ENCODE measurements around the gene PLEKHA6. TPM values are rescaled to one million over a fixed set of nuclear protein-coding genes. Genes with fewer than 3 reads are reported as not detected.

The PLEKHA6 gene
- total and polyA plus RNA-seq, 2 of the 4 experiments (the other 2 are of a cell fraction) = 8.2 to 19.9 TPM

DNA sequence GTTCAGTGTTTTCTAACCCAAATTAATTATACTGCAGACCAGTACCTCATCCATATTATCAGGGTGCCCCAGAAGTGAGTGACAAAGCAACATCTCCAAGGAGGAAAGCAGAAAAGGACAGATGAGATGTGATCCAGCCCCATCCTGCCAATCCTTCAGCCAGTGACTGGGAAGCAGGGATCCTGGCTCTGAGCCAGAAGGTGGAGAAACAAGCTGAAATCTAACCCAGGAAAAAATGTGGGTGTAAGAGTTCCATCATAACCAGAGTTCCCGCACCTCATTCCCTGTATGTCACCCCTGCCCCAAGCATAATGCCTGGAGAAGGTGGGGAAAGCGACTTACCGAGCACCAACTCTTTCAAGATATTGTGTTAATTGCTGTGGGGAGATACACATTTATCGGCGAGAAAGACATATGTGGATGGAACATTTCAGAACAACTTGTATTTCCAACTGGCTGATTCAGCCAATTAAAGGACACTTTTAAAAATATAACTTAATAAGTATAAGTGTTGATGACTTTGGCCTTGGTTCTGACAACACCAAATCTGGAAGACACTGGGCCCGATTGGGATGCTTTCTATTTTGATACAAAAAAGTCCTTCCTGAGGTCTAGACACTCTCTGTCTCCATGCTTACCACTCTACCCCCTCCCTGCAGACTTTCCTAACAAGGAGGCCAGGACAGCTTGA lies 14.9 kb downstream of the PLEKHA6 start:
- no peak overlapping the region for H3K9ac ChIP-seq (ENCODE audit: low read depth, low read length)
- no peak overlapping the region for H3K4me2 ChIP-seq (ENCODE audit: low read depth, low read length)
- no peaks in the 10 kb centered on the region for H4K20me1 ChIP-seq (ENCODE audit: insufficient read depth, low read length)
- no CpG with 5 or more reads among the region's 6 CpGs for WGBS, 2 experiments (ENCODE audit: extremely low coverage in 2 of 2, insufficient read length in 1 of 2)
- no peak overlapping the region; the same call in 2 of the 3 replicates for H2BK15ac ChIP-seq (ENCODE audit: low read depth, low read length)
- no peak overlapping the region for H2BK120ac ChIP-seq (ENCODE audit: low read depth, low read length)
- H3K56ac ChIP-seq (ENCODE audit: extremely low read depth, insufficient read depth, low read length) = no peak overlapping the region
- dilution Hi-C loops (cut with HindIII; ENCODE audit: low sequenced_read_pairs, unreplicated experiment) (no loop called here), in situ Hi-C loops (cut with MboI; ENCODE audit: low sequenced_read_pairs) (no loop called here), intact Hi-C loops (cut with micrococcal nuclease) (no loop called here)
- ATAC-seq (ENCODE audit: low read depth) = no peak
- H2AK9ac ChIP-seq (replicated peaks; ENCODE audit: low read depth, low read length, poor library complexity) = peak overlapping the region; percentile 25
- POLR2A ChIA-PET (ENCODE audit: unreplicated experiment) = interaction anchor here (1.0 kb wide), 1 partner anchor 25 kb away, joined by 3 read pairs; no protein-coding TSS in a partner anchor
- H3K4ac ChIP-seq (ENCODE audit: low read depth, low read length) = peak overlapping the region; percentile 7
- CTCF ChIA-PET = interaction anchor here (1.2 to 1.5 kb wide), 2 partner anchors 12 to 86 kb away, joined by 3 to 4 read pairs; no protein-coding TSS in a partner anchor
- TF ChIP-seq FOS (IDR thresholded peaks at IDR 0.05; ENCODE audit: low read depth, low read length) (no peak), MAZ (IDR thresholded peaks at IDR 0.05; ENCODE audit: borderline replicate concordance, low read depth, low read length) (no peak), BHLHE40 (IDR thresholded peaks at IDR 0.05; ENCODE audit: low read depth, low read length) (no peak), MAFK (IDR thresholded peaks at IDR 0.05; ENCODE audit: low read depth, low read length) (no peak), POLR2A (IDR thresholded peaks at IDR 0.05; ENCODE audit: low read depth, low read length) (no peak)
- TF ChIP-seq, protein P1, sequence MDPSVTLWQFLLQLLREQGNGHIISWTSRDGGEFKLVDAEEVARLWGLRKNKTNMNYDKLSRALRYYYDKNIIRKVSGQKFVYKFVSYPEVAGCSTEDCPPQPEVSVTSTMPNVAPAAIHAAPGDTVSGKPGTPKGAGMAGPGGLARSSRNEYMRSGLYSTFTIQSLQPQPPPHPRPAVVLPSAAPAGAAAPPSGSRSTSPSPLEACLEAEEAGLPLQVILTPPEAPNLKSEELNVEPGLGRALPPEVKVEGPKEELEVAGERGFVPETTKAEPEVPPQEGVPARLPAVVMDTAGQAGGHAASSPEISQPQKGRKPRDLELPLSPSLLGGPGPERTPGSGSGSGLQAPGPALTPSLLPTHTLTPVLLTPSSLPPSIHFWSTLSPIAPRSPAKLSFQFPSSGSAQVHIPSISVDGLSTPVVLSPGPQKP (IDR thresholded peaks at IDR 0.05; ENCODE audit: borderline replicate concordance, low read depth, low read length) = no peak
- no peaks in the 10 kb centered on the region for H3K9me3 ChIP-seq (ENCODE audit: control insufficient read depth, insufficient read depth, low read length)
- H3K9me1 ChIP-seq (ENCODE audit: insufficient read depth, low read length) = peaks cover 13% of the 10 kb centered on the region; the same call in 1 of the 2 replicates
- no peak overlapping the region for H3K18ac ChIP-seq (ENCODE audit: low read depth, low read length)
- no peak overlapping the region for H3K4me3 ChIP-seq (ENCODE audit: insufficient read depth, low read depth, low read length)
- peak overlapping the region; percentile 0 for H2AFZ ChIP-seq (replicated peaks; ENCODE audit: low read length, poor library complexity)
- H2BK5ac ChIP-seq (ENCODE audit: low read depth, low read length, poor library complexity, severe bottlenecking) = no peak overlapping the region
- no peak for DNase-seq
- no peak overlapping the region for H3K27ac ChIP-seq (ENCODE audit: insufficient read depth, low read length)
- BruUV-seq (replicated peaks) = no TSS peak
- no peak overlapping the region for H3K23ac ChIP-seq (ENCODE audit: low read depth, low read length)
- peaks cover 36% of the 10 kb centered on the region for H3K4me1 ChIP-seq (ENCODE audit: control insufficient read depth, insufficient read depth, low read length)
- H3K27me3 ChIP-seq (ENCODE audit: control insufficient read depth, insufficient read depth, low read length) = no peaks in the 10 kb centered on the region
- no peak overlapping the region for H4K8ac ChIP-seq (ENCODE audit: low read depth in 2 of 2, low read length in 2 of 2)
- no peaks in the 10 kb centered on the region for H3K36me3 ChIP-seq (ENCODE audit: control insufficient read depth, insufficient read depth, low read length)
- no peak overlapping the region for H4K5ac ChIP-seq (ENCODE audit: low read depth, low read length)
- H2AK5ac ChIP-seq (ENCODE audit: low read depth, low read length) = peak overlapping the region; percentile 50; the same call in 1 of the 2 replicates
- no peak overlapping the region; the same call in 1 of the 2 replicates for H3K14ac ChIP-seq (replicated peaks; ENCODE audit: low read depth, low read length)
- H2BK20ac ChIP-seq (ENCODE audit: low read depth, low read length) = no peak overlapping the region
- H4K91ac ChIP-seq (ENCODE audit: insufficient read depth, low read depth, low read length) = peak overlapping the region; percentile 44; the same call in 1 of the 2 replicates
- no peaks in the 10 kb centered on the region for H3K79me1 ChIP-seq (ENCODE audit: low read depth in 1 of 2, low read length in 2 of 2)

Data from IMR-90 (cell line).